Body of pancreas (tissue), 4 donors: Measurements from ENCODE around the gene POLR3G. TPM values are rescaled to one million over a fixed set of nuclear protein-coding genes. Genes with fewer than 3 reads are reported as not detected.

Experiments used
- ATAC-seq: fragments of 150-250 bp; one replicate; pipeline ENCODE4 v1.9.1; 2016
- DNase-seq, 4 donors: peaks; one replicate each; pipeline ENCODE4 v3.0.0-alpha.2; 2019
- H3K27ac ChIP-seq, 4 donors: fragments of 200-600 bp; sonication (generic); 1 replicate in 3 of 4; 2 replicates in 1 of 4; pipeline versions ENCODE4 v1.5.1 to v1.6.1; 2016 to 2019; ENCODE audit warnings: mild to moderate bottlenecking in 1 of 4, mixed read lengths in 1 of 4, moderate library complexity in 1 of 4
- H3K27me3 ChIP-seq, 2 donors: fragments of 200-600 bp; sonication (generic); one replicate each; pipeline ENCODE4 v1.6.0; 2016; ENCODE audit warnings: mild to moderate bottlenecking in 1 of 2
- H3K36me3 ChIP-seq, 2 donors: fragments of 200-600 bp; sonication (generic); replicated peaks in 1 of 2; 2 replicates each; pipeline ENCODE4 v1.5.1; 2016; ENCODE audit warnings: low read depth in 2 of 2; ENCODE audit not compliant: insufficient read depth in 1 of 2
- H3K4me1 ChIP-seq: fragments of 200-600 bp; sonication (generic); one replicate; pipeline ENCODE4 v1.6.0; 2016
- H3K4me3 ChIP-seq, 2 donors: fragments of 200-600 bp; sonication (generic); 1 replicate in 1 of 2; 2 replicates in 1 of 2; pipeline ENCODE4 v1.5.1; 2016 to 2019
- H3K9me3 ChIP-seq, 3 donors: fragments of 200-600 bp; sonication (generic); 1 replicate in 2 of 3; 2 replicates in 1 of 3; pipeline ENCODE4 v1.5.1; 2016
- CTCF ChIP-seq, 7 experiments: fragments of 450-650 bp in 4 of 7; fragments of 200-600 bp in 3 of 7; sonication (generic) in 3 of 7; IDR thresholded peaks; one replicate each; pipeline ENCODE4 v1.5.1; 2016 to 2019; ENCODE audit warnings: antibody characterized with exemption in 7 of 7
- POLR2A ChIP-seq, 3 donors: fragments of 450-650 bp; IDR thresholded peaks; one replicate each; pipeline ENCODE4 v1.6.1; 2016; ENCODE audit warnings: antibody characterized with exemption in 3 of 3, mild to moderate bottlenecking in 2 of 3
- WGBS, 2 donors: methylation state at CpG; one replicate each; pipeline ENCODE4 v1.1.5; 2017; 5-methylcytosine and 5-hydroxymethylcytosine counted together
- intact Hi-C: fragments of 100-400 bp; cut with DNase I; formaldehyde crosslinking; loops from one replicate; pipeline ENCODE4 v1.15.1; 2023
- total RNA-seq, 2 donors: library from RNA; depleted of rRNA; stranded (reverse); fragments of >200 nt; gene quantifications; one replicate each; pipeline ENCODE4 v1.1.0, GENCODE V29; 2016

The POLR3G gene
- total RNA-seq, 2 donors from 2014 or later = 1.6 TPM; not detected in 1

DNA sequence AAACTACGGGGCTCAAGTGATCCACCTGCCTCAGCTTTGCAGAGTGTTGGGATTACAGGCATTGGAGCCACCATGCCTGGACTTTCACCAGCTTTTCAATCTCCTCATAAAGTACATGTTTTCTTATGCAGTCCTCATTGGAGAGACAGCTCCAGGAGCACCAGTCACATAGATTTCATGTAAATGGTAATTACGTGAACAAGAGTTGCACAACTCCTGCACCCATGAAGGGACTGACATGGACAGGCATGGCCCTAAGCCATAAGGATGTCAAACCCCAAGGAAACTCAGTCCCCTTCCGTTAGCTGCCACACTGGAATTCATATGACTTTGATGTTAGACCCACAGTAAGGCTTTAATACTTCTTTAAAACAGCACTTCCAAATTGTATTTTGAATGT lies 76.3 kb downstream of the POLR3G start:
- Histone ChIP-seq H3K4me3 (no peak overlapping the region), H3K27ac (no peak overlapping the region), H3K36me3 (no peaks in the 10 kb centered on the region), H3K27me3 (no peaks in the 10 kb centered on the region), H3K9me3 (no peaks in the 10 kb centered on the region), H3K4me1 (peaks cover 8% of the 10 kb centered on the region)
- 69 to 91% methylated on average over 3 of the region's 3 CpGs for WGBS, 2 donors
- TF ChIP-seq POLR2A (IDR thresholded peaks at IDR 0.05) (no peak), CTCF (IDR thresholded peaks at IDR 0.05) (no peak)
- no peak for ATAC-seq
- intact Hi-C loops = no loop called here
- DNase-seq = no peak

GRCh38 chr5:90551376-90551775 lies 76.7 kb downstream of the POLR3G start:
- ATAC-seq (no peak), DNase-seq (no peak)
- H3K36me3 ChIP-seq = no peaks in the 10 kb centered on the region
- TF ChIP-seq POLR2A (IDR thresholded peaks at IDR 0.05) = no peak
- TF ChIP-seq CTCF (IDR thresholded peaks at IDR 0.05) = no peak
- no peak overlapping the region for H3K27ac ChIP-seq
- H3K4me3 ChIP-seq = no peak overlapping the region
- H3K9me3 ChIP-seq = peaks cover 0 to under 1% (median 0%) of the 10 kb centered on the region in 3 donors
- WGBS, 2 donors = 74 to 81% methylated on average over 5 of the region's 5 CpGs
- no peaks in the 10 kb centered on the region for H3K27me3 ChIP-seq
- H3K4me1 ChIP-seq = peaks cover 8% of the 10 kb centered on the region
- intact Hi-C loops = no loop called here

GRCh38 chr5:90553711-90554110 lies 79.0 kb downstream of the POLR3G start:
- no peaks in the 10 kb centered on the region for H3K27me3 ChIP-seq
- no peak for ATAC-seq
- peaks cover 12% of the 10 kb centered on the region for H3K4me1 ChIP-seq
- intact Hi-C loops = no loop called here
- DNase-seq = no peak
- H3K27ac ChIP-seq = no peak overlapping the region
- H3K36me3 ChIP-seq = no peaks in the 10 kb centered on the region
- peaks cover 0 to 4% (median 0%) of the 10 kb centered on the region in 3 donors for H3K9me3 ChIP-seq
- TF ChIP-seq CTCF (IDR thresholded peaks at IDR 0.05) = no peak
- no peak for TF ChIP-seq POLR2A (IDR thresholded peaks at IDR 0.05)
- no peak overlapping the region for H3K4me3 ChIP-seq

GRCh38 chr5:90554358-90555006 lies 79.8 kb downstream of the POLR3G start:
- DNase-seq = no peak
- no peak for ATAC-seq
- no peaks in the 10 kb centered on the region for H3K36me3 ChIP-seq
- no peaks in the 10 kb centered on the region for H3K27me3 ChIP-seq
- H3K27ac ChIP-seq = no peak overlapping the region
- intact Hi-C loops = no loop called here
- WGBS, 2 donors = 80% methylated on average over 4 of the region's 4 CpGs
- peaks cover 0 to 4% (median 0%) of the 10 kb centered on the region in 3 donors for H3K9me3 ChIP-seq
- H3K4me1 ChIP-seq = peaks cover 16% of the 10 kb centered on the region
- TF ChIP-seq CTCF (IDR thresholded peaks at IDR 0.05) (no peak), POLR2A (IDR thresholded peaks at IDR 0.05) (no peak)
- H3K4me3 ChIP-seq = no peak overlapping the region

- no peak for DNase-seq
- ATAC-seq = no peak
- H3K4me1 ChIP-seq = peaks cover 16% of the 10 kb centered on the region
- no peak overlapping the region for H3K27ac ChIP-seq
- no peaks in the 10 kb centered on the region for H3K27me3 ChIP-seq
- intact Hi-C loops = no loop called here
- no peaks in the 10 kb centered on the region for H3K36me3 ChIP-seq
- H3K9me3 ChIP-seq = peaks cover 0 to 4% (median 0%) of the 10 kb centered on the region in 3 donors
- TF ChIP-seq POLR2A (IDR thresholded peaks at IDR 0.05) = no peak
- no peak for TF ChIP-seq CTCF (IDR thresholded peaks at IDR 0.05)
- H3K4me3 ChIP-seq = no peak overlapping the region
Observed at GRCh38 chr5:90555666-90556065, 81.0 kb downstream of the POLR3G start.
